ENCODE data around the gene RBP2.

Gene RBP2

DNA sequence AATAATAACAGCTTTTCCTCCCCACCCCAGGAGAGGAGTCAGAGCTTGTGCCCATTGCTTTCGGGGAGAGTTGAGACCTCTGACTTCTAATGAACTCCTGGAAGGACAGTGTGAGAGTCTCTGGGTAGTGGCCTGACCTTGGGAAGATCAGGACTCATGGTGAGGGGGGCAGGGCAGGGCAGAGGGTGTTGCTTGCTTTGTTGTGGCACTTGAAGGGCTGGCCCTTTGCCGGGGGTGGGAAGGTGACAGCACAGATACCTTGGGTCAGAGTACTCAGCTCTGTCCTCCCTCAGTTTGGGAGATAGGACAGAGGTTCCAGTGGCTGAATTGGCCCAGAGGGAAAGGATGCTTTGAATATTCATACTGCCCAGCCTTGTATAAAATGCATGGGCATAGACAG lies 15.8 kb downstream of the RBP2 start:
- POLR2A ChIA-PET (ENCODE audit: low non-redundant PET) = no interaction called here
- CTCF ChIA-PET = no interaction called here
- no peak for DNase-seq (ENCODE audit: low spot score)
- no peak overlapping the region for H3K27ac ChIP-seq
- TF ChIP-seq CTCF (conservative IDR thresholded peaks at IDR 0.05; ENCODE audit: low read depth) = no peak

DNA sequence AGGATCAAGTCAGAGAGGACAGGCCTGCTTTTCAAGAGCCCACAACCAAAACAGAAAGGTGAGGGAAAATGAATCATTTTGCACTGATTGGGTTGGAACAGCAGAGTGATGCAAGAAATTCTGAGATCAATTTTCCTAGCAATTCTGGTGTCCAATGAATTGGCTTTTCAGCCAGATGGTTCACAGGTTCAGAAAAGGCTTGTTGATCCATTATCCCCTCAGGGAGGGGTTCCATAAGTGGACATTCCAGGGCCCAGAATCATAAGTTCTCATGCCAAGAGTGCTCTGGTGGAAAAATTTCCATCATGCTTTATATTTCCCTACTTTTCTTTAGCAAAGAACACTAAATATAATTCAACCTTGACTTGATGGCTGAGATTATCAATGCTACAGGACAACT lies 16.2 kb downstream of the RBP2 start:
- ChIA-PET CTCF (no interaction called here), POLR2A (ENCODE audit: low non-redundant PET) (no interaction called here)
- H3K27ac ChIP-seq = no peak overlapping the region
- no peak for TF ChIP-seq CTCF (conservative IDR thresholded peaks at IDR 0.05; ENCODE audit: low read depth)
- DNase-seq (ENCODE audit: low spot score) = no peak

- DNase-seq (ENCODE audit: low spot score) = no peak
- no peak overlapping the region for H3K27ac ChIP-seq
- ChIA-PET CTCF (no interaction called here), POLR2A (ENCODE audit: low non-redundant PET) (no interaction called here)
- no peak for TF ChIP-seq CTCF (conservative IDR thresholded peaks at IDR 0.05; ENCODE audit: low read depth)
Measured at GRCh38 chr3:139458348-139458747, 18.0 kb downstream of the RBP2 start.

DNA sequence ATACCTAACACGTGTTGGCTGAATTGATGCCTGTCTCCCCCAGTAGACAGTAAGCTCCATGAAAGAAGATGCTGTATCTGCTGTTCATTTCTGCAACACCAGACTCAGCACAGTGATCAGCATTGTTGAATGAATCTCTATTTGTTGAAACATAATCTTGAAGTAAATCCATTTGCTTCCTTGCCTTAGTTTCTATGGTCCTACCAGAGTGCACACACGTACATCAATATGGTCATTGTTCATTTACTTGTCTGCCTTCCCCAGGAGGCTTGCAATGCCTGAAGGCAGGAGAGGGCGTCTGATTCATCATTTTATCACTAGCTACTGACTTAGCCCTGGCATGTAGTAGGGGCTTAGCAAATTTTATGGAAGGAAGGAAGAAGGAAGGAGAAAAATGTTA lies 19.2 kb downstream of the RBP2 start:
- CTCF ChIA-PET = interaction anchor here (0.5 to 0.6 kb wide), 2 partner anchors 36 to 64 kb away, joined by 3 to 7 read pairs; no protein-coding TSS in a partner anchor
- TF ChIP-seq CTCF (conservative IDR thresholded peaks at IDR 0.05; ENCODE audit: low read depth) = no peak

GRCh38 chr3:139456386-139456785 lies 19.9 kb downstream of the RBP2 start:
- H3K27ac ChIP-seq = no peak overlapping the region
- POLR2A ChIA-PET (ENCODE audit: low non-redundant PET) = no interaction called here
- no peak for DNase-seq (ENCODE audit: low spot score)
- CTCF ChIA-PET = no interaction called here
- no peak for TF ChIP-seq CTCF (conservative IDR thresholded peaks at IDR 0.05; ENCODE audit: low read depth)

More for the DNA sequence above, 19.2 kb downstream of the RBP2 start:
- H3K27ac ChIP-seq = no peak overlapping the region
- DNase-seq (ENCODE audit: low spot score) = peak; percentile 43
- POLR2A ChIA-PET (ENCODE audit: low non-redundant PET) = no interaction called here

GRCh38 chr3:139455855-139456254 lies 20.5 kb downstream of the RBP2 start:
- H3K27ac ChIP-seq = no peak overlapping the region
- CTCF ChIA-PET = no interaction called here
- POLR2A ChIA-PET (ENCODE audit: low non-redundant PET) = no interaction called here
- no peak for TF ChIP-seq CTCF (conservative IDR thresholded peaks at IDR 0.05; ENCODE audit: low read depth)
- DNase-seq (ENCODE audit: low spot score) = no peak

DNA sequence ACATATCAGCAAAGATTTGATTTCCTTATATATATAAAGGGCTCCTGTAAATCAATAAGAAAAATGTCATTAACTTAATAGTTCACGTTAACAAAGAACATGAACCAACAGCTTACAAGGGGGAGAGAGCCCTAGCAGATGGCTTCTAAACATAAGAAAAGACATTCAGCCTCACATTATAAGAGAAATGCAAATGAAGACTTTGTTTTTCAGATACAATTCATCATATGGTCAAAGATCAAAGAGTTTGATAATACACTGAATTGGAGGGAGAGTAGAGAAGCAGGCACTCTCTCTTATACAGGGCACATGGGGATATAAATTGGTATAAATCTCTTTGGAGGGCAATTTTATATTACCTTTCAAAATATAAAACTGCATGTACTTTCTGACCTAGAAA lies 21.1 kb downstream of the RBP2 start:
- no peak for TF ChIP-seq CTCF (conservative IDR thresholded peaks at IDR 0.05; ENCODE audit: low read depth)
- no peak overlapping the region for H3K27ac ChIP-seq
- no peak for DNase-seq (ENCODE audit: low spot score)
- ChIA-PET POLR2A (ENCODE audit: low non-redundant PET) (no interaction called here), CTCF (no interaction called here)
